ENCODE data around the gene CAPN5.

The CAPN5 gene

GRCh38 chr11:77067861-77068443 lies 1.2 kb downstream of the CAPN5 start:
- no peak for DNase-seq

- no peak for DNase-seq
These were observed 1.9 kb downstream of the CAPN5 start for GRCh38 chr11:77068457-77069335.

GRCh38 chr11:77069336-77069968 lies 2.7 kb downstream of the CAPN5 start:
- no peak for DNase-seq

GRCh38 chr11:77069969-77070582 lies 3.3 kb downstream of the CAPN5 start:
- DNase-seq, result no peak

- DNase-seq, result no peak
These were observed 4.3 kb downstream of the CAPN5 start for GRCh38 chr11:77071077-77071476.

- no peak for DNase-seq
These were observed 5.2 kb downstream of the CAPN5 start for GRCh38 chr11:77071671-77072605.

GRCh38 chr11:77072851-77073327 lies 6.1 kb downstream of the CAPN5 start:
- no peak for DNase-seq

- peak; percentile 64 for DNase-seq
These were observed 6.7 kb downstream of the CAPN5 start for GRCh38 chr11:77073328-77074001.

GRCh38 chr11:77074205-77074604 lies 7.4 kb downstream of the CAPN5 start:
- DNase-seq, result no peak

GRCh38 chr11:77074626-77075221 lies 8.0 kb downstream of the CAPN5 start:
- DNase-seq, result no peak

- no peak for DNase-seq
These were observed 8.7 kb downstream of the CAPN5 start for GRCh38 chr11:77075425-77075905.

- no peak for DNase-seq
These were observed 12.9 kb downstream of the CAPN5 start for GRCh38 chr11:77079666-77080065.

- no peak for DNase-seq
These were observed 14.0 kb downstream of the CAPN5 start for GRCh38 chr11:77080643-77081210.

GRCh38 chr11:77081381-77081851 lies 14.6 kb downstream of the CAPN5 start:
- DNase-seq, result no peak

- DNase-seq, result no peak
These were observed 15.4 kb downstream of the CAPN5 start for GRCh38 chr11:77081976-77082836.

GRCh38 chr11:77082838-77083565 lies 16.2 kb downstream of the CAPN5 start:
- DNase-seq, result peak; percentile 77

- DNase-seq, result no peak
These were observed 16.9 kb downstream of the CAPN5 start for GRCh38 chr11:77083566-77084245.

- DNase-seq, result no peak
These were observed 17.9 kb downstream of the CAPN5 start for GRCh38 chr11:77084581-77085191.
